GM18498 (cell line): ENCODE measurements around the gene ITGAX.

Experiments
- ATAC-seq: cut with Tn5 transposase; IDR thresholded peaks from one replicate; pipeline ENCODE4 v1.9.1; 2021; ENCODE audit warnings: mild to moderate bottlenecking, moderate library complexity; ENCODE audit not compliant: unreplicated experiment

Gene ITGAX

GRCh38 chr16:31430380-31431052 is 75.5 kb downstream of the ITGAX start:
- no peak for ATAC-seq
